Measurements from ENCODE around the gene LONP1.

GRCh38 chr19:5705552-5705951 is 14.4 kb downstream of the LONP1 start:
- TF ChIP-seq CTCF (tag by site-specific recombination; IDR thresholded peaks at IDR 0.05) (no peak), GLI4 (tag by site-specific recombination; IDR thresholded peaks at IDR 0.05) (no peak), ZNF114 (tag by site-specific recombination; IDR thresholded peaks at IDR 0.05) (no peak), ZNF26 (tag by site-specific recombination; IDR thresholded peaks at IDR 0.05) (no peak), ZNF449 (tag by site-specific recombination; IDR thresholded peaks at IDR 0.05) (no peak), ZNF785 (tag by site-specific recombination; IDR thresholded peaks at IDR 0.05) (no peak), ZNF639 (tag by site-specific recombination; IDR thresholded peaks at IDR 0.05) (no peak), ZBTB1 (tag by site-specific recombination; IDR thresholded peaks at IDR 0.05) (no peak), ZFP37 (tag by site-specific recombination; IDR thresholded peaks at IDR 0.05) (no peak)
